GM12892 (cell line): ENCODE results near the gene LAMA4.

Experiments
- POLR2A ChIP-seq: IDR thresholded peaks from 2 replicates; pipeline ENCODE4 v1.6.1; 2011; ENCODE audit warnings: low read depth, low read length, control low read depth
- POLR2AphosphoS5 ChIP-seq: IDR thresholded peaks from 2 replicates; pipeline ENCODE4 v1.6.1; 2011; ENCODE audit warnings: low read depth, low read length, control low read depth
- TAF1 ChIP-seq: IDR thresholded peaks from 2 replicates; pipeline ENCODE4 v1.6.1; 2011; ENCODE audit warnings: low read depth, mild to moderate bottlenecking, control low read depth, low read length, borderline replicate concordance

DNA sequence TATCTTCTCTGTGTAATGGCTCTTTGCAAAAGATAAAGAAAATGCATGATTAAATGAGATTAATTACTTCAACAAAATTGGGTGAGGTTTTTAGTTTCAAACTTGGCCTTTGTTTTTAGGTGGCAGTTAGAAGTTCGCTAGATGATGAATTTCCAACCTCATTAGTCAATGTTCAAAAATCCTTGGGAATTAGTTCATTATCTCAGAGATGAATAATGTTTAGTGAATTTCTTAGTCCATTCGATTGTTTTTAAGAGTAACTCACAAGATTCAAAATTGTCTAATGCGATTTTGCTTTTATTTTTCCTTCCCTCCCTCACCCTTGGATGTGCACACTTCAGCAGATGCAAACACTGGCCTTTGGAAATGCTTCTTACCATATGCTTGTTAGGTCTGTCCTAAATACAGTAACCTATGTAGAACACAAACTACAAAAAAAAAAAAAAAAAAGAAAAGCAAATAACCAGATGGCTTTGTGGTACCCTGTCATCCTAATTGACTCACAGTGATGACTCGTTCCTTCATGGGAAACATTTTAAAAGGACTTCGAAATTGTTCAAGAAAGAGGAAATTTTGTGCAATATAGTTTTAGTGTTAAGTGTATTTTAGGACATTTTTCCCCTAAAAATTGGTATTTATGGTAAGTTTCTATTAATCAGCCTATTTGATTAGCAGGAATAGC, 100.3 kb downstream of the LAMA4 start:
- TF ChIP-seq POLR2A (no peak), TAF1 (no peak), POLR2AphosphoS5 (no peak)
